GM19023 (cell line): ENCODE results near the gene GCSH.

Experiments
- ATAC-seq: cut with Tn5 transposase; IDR thresholded peaks from one replicate; pipeline ENCODE4 v1.9.1; 2021; ENCODE audit warnings: mild to moderate bottlenecking, moderate library complexity; ENCODE audit not compliant: unreplicated experiment

Gene GCSH

GRCh38 chr16:81105946-81106345 is 9.8 kb upstream of the GCSH start:
- no peak for ATAC-seq

- no peak for ATAC-seq
These were observed 5.5 kb upstream of the GCSH start for GRCh38 chr16:81101702-81102101.

GRCh38 chr16:81099958-81100357 is 3.8 kb upstream of the GCSH start:
- no peak for ATAC-seq

GRCh38 chr16:81097230-81097629 is 1.0 kb upstream of the GCSH start:
- ATAC-seq, result no peak

GRCh38 chr16:81096715-81097208 is 567 bp upstream of the GCSH start:
- no peak for ATAC-seq

GRCh38 chr16:81095653-81095952 is 592 bp downstream of the GCSH start:
- ATAC-seq, result peak; percentile 6

- no peak for ATAC-seq
These were observed 1.4 kb downstream of the GCSH start for GRCh38 chr16:81094771-81095251.

GRCh38 chr16:81088836-81089235 is 7.4 kb downstream of the GCSH start:
- no peak for ATAC-seq

GRCh38 chr16:81081014-81081413 is 15.2 kb downstream of the GCSH start:
- no peak for ATAC-seq

GRCh38 chr16:81080233-81080632 is 16.0 kb downstream of the GCSH start:
- ATAC-seq, result no peak

- ATAC-seq, result peak; percentile 96
These were observed 18.9 kb downstream of the GCSH start, which contains the start of gene C16orf46 for GRCh38 chr16:81077076-81077940. Gene C16orf46 (minus strand): TSS chr16:81077238. CDS start chr16:81063955, 13,283 bp downstream.

- peak; percentile 83 for ATAC-seq
These were observed 19.6 kb downstream of the GCSH start for GRCh38 chr16:81076566-81077075.

GRCh38 chr16:81073560-81074330 is 22.4 kb downstream of the GCSH start:
- ATAC-seq, result no peak

GRCh38 chr16:81071805-81072204 is 24.4 kb downstream of the GCSH start:
- no peak for ATAC-seq

GRCh38 chr16:81070979-81071378 is 25.2 kb downstream of the GCSH start:
- no peak for ATAC-seq

- no peak for ATAC-seq
These were observed 27.1 kb downstream of the GCSH start for GRCh38 chr16:81069063-81069462.

- ATAC-seq, result no peak
These were observed 29.0 kb downstream of the GCSH start for GRCh38 chr16:81067166-81067565.

GRCh38 chr16:81066681-81067080 is 29.5 kb downstream of the GCSH start:
- ATAC-seq, result no peak

GRCh38 chr16:81061871-81062608 is 34.2 kb downstream of the GCSH start:
- ATAC-seq, result no peak

- ATAC-seq, result no peak
These were observed 34.9 kb downstream of the GCSH start for GRCh38 chr16:81061307-81061640.
